ENCODE results near the gene CARD19.
"Not testable (repeated sequence)": the region's sequence is repeated elsewhere in the genome, so short reads cannot be mapped to it uniquely, and the experiment has no call there.

Gene CARD19

DNA sequence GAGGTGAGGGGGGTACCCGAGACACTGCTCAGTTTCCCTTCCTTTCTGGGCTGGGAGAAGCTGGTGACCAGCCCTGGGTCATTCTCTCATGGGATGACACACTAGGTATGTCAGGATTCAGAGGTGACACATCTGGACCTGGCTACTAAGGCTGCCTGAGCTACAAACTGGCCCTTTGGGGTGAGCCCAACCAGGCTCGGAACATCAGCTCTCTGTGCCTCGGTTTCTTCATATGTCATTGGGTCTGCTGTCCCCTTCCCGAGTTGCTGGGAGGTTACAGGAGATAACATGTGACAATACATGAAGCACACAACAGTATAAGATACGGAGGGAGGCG is 11.8 kb downstream of the CARD19 start:
- no peak for DNase-seq

DNA sequence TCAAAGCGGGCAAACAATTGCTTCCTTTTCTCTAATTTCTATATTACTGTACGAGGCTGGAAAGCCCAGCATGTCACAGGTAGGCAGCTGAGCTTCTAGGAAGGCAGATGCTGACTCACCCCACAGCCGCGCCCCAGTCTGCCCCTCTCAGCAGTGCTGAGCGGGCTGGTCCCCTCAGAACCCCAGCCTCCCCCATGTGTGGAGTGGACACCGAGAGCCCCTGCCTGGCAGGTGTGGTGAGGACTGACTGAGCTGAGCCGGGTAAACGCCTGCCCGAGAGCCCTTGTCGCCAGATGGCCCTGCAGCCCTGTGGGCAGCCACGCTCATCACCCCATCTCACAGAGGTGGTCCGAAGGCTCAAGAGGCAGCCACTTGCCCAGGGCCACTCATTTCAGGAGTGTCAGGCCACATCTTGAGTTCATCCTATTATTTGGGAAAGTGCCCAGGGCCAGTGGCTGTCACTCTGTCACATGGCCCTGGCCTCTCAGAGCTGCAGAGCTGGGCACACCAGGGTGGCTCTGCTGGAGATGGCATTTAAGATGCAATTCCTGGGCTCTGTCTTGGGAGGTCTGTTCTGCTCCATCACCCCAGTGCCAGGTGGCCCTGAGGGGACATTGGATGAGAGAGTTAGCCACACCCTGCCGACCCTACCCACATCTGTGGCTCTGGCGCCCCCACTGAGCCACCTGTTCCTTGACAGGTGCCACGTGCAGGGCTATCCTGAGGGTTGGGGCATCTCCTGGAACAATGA is 12.4 kb downstream of the CARD19 start:
- DNase-seq = no peak

DNA sequence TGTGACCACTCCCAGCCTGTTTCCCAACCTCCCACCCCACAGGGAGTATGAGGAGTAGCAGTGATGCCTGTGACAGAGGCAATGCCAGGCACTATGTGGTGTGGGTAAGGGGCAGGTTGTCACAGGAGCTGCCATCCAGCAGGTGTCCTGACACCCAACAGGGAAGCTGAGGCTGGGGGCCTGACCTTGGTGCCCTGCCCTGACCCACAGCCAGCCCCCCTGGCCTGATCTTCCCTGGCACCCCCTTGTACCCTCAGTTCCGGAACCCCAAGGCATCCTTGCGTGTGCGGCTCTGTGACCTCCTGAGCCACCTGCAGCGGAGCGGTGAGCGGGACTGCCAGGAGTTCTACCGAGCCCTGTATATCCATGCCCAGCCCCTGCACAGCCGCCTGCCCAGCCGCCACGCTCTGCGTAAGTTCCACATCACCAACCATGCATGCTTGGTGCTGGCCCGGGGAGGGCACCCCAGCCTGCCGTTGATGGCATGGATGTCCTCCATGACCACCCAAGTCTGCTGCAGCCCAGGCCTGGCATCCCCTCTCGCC is 14.4 kb downstream of the CARD19 start:
- no peak for DNase-seq

DNA sequence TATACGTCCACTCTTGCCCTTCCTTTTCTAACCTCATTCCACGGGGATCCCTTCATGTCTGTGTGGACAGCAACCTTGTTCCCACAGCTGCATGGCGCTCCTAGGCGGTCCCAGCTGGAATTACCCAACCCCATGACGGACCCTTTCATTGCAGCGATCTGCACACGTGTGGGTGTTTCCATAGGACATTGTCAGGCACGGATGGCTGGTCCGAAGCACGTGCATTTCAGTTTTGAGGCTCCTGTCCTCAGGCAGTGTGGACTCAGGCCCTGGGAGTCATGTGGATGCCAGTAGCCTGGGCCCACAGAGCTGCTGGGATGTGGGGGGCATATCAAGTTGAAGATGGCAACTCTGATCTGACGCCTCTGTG is 15.0 kb downstream of the CARD19 start:
- no peak for DNase-seq

DNA sequence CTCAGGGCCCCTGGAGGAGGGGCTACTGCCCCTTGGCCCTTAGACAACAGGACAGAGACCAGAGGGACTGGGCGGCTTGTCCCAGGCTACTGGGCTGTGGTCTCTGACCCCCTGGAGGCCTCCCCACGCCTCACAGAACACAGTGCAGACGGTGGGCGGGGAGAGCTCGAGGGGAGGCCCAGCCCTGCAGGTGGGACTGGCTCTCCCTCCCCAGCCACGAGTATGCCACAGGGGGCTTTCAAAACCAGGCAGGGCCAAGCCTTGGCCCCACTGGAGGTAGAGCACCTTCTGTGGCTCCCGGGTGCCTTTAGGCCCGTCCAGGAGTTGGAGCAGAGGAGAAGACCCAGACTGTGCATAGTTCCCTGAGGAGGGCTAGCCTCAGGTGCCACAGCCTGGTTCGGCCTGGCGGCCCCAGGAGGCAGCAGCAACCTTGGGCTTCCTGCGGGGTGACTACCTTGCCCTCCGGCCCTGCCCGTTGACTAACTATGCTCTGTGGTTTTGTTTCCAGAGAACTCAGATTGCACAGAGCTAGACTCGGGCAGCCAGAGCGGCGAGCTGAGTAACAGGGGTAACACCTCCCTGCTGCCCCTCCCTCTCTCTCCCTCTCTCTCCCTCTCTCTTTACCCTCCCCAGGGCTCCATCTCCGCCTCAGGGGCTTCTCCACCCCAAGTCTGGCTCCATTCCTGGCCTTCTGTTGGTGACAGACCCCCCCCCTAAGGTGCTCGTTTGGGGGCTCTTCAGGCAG is 15.5 kb downstream of the CARD19 start:
- no peak for DNase-seq

DNA sequence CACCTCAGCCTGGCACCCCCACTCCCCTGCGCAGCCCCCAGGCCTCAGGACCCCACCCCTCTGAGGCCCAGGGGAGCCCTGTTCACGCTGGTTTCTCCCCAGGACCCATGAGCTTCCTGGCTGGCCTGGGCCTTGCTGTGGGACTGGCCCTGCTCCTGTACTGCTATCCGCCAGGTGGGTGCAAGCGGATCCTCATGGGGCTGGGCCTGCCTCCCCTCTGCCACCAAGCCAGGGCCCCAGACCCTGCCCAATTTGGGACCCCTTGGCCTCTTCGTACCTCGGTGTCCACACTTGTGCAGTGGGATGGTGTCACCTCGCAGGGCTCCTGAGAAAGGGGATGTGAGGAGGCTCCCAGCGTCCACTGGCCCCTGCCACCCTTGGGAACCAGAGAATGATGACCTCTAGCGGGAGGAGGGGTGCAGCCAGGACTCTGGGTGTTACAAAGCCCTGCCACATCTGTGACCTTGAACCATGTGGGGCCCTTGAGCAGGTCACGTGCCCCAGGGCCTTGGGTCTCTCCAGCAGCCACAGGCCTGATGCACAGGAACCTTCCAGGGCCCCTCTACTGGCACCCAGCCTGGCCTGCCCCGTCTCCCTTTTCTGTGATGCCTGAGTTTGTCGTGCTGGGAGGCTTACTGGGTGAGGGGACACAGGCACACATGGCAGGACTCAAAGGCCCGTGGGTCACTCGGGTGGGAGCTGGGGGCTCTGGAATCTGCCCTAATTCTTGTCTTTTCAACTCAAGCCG is 16.3 kb downstream of the CARD19 start:
- DNase-seq = no peak

DNA sequence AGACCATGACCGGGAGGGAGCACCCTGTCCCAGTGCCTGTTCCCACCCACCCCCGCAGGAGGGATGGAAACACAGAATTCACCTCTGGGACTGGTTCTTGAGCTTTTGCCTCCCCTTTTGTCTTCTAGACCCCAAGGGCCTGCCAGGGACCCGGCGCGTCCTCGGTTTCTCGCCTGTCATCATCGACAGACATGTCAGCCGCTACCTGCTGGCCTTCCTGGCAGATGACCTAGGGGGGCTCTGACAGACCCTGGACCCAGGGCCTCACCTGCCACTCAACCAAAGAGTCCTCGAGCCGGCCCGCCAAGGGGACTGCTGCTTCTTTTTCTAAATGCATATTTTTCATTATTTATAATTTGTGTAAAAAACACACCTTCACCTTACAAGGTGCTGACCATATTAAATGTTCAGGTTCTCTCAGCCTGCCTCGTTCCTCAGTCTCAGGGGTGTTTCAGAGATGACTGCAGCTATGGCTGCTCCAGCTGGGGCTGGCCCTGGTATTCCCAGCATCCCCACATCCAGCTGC is 16.9 kb downstream of the CARD19 start:
- no peak for DNase-seq

DNA sequence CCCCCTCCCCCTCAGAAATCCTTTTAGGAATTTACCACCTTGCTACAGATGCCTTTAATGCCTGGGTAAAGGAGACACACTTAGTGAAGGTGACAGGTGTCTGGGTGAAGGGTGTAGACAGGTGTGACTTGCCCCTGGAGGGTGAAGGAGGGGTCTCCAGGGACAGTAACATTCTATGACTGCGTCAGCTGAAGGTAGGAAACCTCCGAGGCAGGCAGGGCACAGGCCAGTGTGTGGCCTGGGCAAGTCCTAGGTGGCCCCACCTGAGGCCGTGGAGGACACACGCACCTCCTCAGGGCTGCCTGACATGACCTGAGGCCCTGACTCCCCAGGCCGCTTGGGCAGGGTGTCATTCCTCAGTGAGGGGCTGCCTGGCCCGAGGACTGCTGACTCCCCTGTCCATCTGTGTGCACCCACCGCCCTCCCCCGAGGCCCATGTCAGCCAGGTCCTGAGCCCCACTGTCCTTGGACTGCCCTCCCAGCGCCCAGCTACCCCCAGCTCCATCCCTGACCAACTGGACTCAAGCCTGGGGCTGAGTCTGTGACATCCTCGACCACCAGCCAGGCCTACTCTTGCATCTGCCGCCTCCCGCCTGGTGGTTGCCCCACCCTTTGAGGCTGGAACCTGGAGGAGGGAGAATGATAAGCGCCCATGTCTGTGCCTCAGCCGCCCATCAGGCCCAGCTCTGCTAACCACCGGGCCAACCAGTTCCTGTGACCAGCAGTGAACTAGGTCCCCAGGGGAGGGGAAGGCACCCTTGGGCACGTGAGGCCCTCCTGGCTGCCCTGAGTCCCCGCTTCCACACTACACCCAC is 18.4 kb downstream of the CARD19 start:
- DNase-seq = no peak

DNA sequence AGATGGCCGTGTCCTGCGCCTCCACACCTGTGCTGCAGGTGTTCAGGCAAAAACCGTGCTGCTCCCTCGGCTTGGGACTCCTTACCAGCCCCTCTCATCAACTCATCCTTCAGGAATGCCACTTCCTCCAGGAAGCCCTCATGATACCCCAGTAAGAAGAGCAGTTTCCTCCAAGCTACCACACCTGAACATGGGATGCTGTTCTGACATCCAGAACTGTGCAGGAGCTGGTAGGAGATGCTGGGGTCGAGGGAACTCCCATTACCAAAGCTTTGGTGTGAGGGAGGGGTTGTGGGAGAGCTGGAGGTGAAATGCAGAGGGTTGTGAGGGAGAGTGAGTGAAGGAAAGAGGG is 18.9 kb downstream of the CARD19 start:
- DNase-seq = no peak

DNA sequence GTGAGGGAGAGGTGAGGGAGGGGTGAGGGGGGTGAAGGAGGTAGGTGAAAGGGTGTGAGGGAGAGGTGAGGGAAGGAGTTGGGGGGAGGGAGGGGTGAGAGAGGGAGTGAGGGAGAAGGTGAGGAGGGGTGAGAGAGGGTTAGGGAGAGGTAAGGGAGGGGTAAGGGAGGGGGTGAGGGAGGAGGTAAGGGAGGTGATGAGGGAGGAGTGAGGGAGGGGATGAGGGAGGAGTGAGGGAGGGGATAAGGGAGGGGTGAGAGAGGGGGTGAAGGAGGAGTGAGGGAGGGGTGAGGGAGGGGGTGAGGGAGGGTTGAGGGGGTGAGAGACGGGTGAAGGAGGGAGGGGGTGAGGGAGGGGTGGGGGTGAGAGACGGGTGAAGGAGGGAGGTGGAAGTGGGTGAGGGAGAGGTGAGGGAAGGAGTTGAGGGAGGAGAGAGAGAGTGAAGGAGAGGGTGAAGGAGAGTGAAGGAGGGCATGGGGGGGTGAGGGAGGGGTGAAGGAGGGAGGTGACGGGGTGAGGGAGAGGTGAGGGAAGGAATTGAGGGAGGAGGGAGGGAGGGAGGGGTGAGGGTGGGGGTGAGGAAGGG is 19.6 kb downstream of the CARD19 start:
- no peak for DNase-seq

DNA sequence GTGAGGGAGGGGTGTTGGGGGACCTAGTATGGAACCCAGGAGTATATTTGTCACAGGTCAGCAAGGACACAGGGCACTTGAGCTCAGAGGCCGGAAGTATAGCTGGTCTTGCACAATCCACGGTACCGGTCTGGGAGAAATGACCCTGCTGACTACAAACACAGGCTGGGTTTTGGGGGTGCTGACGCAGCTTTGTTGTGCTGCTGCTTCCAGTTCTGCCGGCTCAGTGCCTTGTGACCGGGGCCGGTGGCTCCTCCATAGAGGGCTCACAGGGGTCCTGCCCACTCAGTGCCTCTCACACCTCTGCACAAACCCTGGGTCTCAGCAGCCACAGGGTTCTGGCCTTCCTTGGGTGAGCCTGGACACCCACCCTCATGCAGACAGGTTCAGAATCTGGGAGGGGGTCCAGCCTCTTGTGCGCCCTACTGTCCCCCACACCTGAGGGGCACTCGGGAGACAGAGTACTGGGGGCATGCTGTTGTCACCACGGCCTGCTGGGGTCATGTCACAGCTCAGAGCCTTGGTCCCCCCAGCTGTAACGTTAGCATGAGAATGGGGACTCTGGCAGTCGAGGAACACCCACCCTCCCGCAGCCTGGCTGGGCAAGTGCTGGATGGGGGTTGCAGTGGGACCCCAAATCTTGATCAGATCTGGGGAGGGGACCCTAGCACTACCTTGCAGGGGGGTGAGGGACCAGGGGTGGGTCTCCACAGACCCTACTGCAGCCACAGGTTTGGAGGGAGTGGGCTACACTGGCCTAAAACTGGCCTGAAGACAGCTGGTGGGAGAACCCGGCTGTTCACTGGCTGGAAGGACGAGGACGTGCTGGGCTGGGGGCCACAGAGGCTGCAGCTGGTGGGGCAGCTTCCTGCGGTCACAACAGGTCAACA is 20.3 kb downstream of the CARD19 start:
- no peak for DNase-seq

DNA sequence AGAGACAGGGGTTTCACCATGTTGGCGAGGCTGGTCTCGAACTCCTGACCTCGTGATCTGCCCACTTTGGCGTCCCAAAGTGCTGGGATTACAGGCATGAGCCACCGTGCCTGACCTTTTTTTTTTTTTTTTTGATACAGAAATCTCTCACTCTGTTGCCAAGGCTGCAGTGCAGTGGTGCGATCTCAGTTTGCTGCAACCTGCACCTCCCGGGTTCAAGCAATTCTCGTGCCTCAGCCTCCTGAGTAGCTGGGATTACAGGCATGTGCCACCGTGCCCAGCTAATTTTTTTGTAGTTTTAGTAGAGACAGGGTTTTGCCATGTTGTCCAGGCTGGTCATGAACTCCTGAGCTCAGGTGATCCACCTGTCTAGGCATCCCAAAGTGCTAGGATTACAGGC is 21.5 kb downstream of the CARD19 start:
- DNase-seq = not testable (repeated sequence)

DNA sequence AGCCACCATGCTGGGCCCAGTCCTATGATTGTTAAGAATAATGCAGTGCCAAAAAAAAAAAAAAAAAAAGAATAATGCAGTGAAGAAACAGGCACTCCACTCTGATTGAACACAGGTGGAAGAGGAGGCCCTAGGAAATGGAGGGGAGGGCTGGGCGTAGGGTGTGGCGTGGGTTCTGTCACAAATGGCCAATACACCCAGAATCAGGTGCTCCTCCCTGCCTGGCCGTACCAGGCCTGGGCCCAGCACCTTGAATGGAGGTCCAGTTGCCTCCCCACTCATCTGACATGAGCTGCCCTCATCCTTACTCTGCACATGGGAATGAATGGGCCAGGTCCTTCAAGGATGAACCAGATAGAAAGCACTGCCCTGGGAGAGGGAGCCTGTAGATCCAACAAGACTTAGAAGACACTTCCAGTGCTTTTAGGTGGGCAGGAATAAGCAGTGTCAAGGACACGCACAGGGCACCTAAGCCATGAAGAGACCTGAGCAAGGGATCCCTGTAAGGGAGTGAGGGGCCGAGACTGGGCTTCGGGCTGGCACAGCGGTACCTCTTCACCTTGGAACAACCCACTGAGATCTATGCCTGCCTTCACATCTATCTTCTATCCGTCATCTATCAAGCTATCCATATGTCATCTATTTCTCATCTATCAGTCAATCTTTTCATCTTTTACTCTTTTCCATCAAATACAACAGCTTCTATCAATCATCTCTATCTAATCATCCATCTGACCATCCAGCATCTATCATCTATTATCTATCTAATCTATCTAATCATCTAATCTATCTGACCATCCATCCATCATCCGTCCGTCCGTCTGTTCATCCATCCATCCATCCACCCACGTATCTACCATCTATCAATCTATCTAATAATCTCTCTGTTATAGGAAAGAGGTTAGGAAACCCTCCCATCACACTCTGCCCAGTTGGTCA is 22.2 kb downstream of the CARD19 start:
- no peak for DNase-seq

DNA sequence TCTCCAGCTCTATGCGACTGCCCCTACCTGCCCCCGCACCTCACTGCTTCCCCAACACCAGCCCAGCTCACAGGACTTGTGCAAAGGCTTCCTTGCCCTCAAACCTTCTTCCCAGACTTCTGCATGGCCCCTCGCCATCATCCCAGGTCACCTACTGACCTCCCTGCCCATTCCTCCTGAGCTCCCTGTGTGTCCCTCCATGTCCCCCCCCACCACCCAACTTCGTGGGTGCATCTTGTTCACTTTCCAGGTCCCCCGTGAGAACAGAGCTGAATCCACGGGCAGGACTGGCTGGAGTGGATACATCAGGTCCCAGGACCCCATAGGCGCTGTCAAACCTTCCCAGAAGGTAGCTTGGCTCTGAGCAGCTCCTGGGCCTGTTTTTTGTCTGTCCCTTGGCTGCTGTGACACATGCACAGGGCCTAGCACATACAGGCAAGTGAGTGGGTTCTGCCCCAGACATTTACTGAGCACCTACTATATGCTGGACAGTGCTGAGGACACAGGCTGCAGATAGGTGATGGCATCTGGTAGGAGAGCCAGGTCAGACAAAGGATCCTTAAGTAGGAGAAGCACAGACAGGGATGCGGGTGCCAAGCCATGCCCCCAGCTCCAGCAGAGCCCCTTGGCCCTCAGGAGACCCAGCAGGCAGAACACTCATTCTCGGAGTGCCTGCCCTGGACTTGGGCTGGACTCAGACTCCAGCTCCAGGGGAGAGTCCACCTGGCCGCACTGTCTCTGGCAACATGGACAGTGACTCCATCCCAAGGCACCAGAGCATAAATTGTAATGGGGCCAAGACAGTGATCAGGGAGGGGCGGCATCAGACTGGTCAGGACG is 23.1 kb downstream of the CARD19 start:
- no peak for DNase-seq

DNA sequence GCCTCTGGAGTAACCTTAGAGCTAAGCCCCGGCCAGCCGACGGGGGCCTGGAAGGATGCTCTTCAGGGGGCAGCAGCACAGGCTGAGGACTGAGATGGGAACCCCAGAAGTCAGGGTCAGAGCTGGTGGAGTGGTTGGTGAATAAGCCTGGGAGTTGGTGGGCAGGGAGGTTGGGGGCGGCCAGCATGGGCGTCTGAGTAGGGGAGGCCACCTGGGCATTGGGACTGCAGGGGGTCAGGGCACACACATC is 23.6 kb downstream of the CARD19 start:
- no peak for DNase-seq

DNA sequence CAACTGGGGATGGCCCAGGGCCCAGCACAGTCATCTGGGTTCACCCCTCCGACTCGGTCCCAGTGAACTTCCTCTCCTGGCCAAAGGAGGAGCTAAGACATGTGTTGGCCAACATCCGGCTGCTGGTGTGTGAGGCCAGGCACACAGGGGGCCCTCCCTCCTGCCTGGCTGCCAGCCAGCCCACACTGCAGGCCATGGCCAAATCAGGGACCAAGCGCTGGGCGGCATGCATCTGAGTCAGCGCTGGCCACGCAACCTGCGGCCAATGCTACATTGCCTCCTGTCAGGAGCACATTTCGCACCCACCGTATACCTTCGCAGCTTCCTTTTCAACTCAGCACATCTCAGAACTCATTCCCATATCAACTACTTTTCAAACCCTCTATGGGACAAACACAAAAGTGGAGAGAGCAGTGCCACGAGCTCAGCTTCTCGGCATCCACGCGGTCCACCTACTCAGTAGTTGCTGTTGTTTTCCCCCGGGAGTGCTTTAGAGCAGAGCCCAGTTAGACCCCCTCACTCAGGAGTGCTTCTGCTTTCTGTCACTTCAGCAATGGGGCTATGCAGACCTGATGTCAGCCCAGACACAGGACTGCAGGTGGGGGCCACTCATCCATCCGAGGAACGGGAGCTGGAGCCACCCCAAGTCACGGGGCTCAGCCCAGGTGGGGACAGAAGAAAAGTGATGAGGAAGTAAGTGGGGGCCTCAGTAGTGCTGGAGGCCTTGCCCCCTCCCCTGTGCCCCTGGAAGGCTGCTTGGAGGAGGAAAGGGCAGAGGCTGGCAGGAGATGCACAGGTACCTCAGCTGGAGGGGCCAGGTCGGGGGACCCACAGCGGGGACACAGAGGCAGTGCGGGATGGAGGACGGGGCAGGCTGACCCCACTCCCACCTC is 24.2 kb downstream of the CARD19 start:
- DNase-seq = no peak

DNA sequence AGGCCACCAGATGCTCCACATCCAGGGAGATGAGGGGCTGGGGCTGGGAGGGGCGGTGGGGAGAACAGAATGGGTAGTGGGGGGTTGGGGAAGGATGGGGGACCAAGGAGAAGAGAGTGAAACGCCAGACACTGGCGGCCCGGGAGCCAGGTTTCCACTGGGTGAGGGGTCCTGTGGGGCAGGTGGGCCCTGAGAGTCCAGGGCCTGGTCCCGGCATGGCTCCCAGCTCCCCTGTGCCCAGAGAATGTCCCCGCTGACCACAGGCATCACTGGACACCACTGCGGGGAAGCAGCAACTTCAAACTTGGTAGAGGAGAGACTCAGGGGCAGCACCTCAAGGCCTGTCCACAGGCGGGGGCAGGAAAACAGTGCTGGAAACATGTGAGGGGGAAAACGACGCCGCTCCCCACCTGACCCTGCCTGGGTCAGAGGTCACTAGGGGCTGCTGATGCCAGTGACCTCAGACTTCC is 24.9 kb downstream of the CARD19 start:
- DNase-seq = no peak

Data from NCI-H524 treated with DMSO at 0.1 percent for 48 hours (cell line).